Fibroblast of lung (primary cell): ENCODE measurements around the gene RACGAP1. TPM values are rescaled to one million over a fixed set of nuclear protein-coding genes. Genes with fewer than 3 reads are reported as not detected.
"Not testable (repeated sequence)": the region's sequence is repeated elsewhere in the genome, so short reads cannot be mapped to it uniquely, and the experiment has no call there.

Source experiments
- DNase-seq, 2 donors: peaks; one replicate each; pipeline versions ENCODE4 v3.0.0 to v3.0.0-alpha.2; 2010; ENCODE audit warnings: low read depth in 2 of 2
- H2AFZ ChIP-seq: 2 replicates; pipeline ENCODE4 v1.5.1; 2012; ENCODE audit warnings: low read length, control low read depth, inconsistent platforms
- H3K27ac ChIP-seq: 2 replicates; pipeline ENCODE4 v1.5.1; 2011; ENCODE audit warnings: low read length, control low read depth; ENCODE audit not compliant: insufficient read depth
- H3K27me3 ChIP-seq: 2 replicates; pipeline ENCODE4 v1.5.1; 2011; ENCODE audit warnings: mild to moderate bottlenecking, low read length; ENCODE audit not compliant: control insufficient read depth, insufficient read depth
- H3K36me3 ChIP-seq: 2 replicates; pipeline ENCODE4 v1.5.1; 2011; ENCODE audit warnings: low read length; ENCODE audit not compliant: control insufficient read depth, insufficient read depth
- H3K4me1 ChIP-seq: 2 replicates; pipeline ENCODE4 v1.5.1; 2011; ENCODE audit warnings: low read length; ENCODE audit not compliant: control insufficient read depth, insufficient read depth; ENCODE audit errors: extremely low read depth
- H3K4me2 ChIP-seq: 2 replicates; pipeline ENCODE4 v1.5.1; 2011; ENCODE audit warnings: low read length, control low read depth; ENCODE audit not compliant: insufficient read depth; ENCODE audit errors: extremely low read depth
- H3K4me3 ChIP-seq, 4 experiments: fragments of 200-600 bp in 1 of 4; sonication (generic) in 1 of 4; replicated peaks in 1 of 4; 2 replicates each; pipeline ENCODE4 v1.5.1; 2011 to 2016; ENCODE audit warnings: low read length in 4 of 4, low read depth in 3 of 4, mild to moderate bottlenecking in 3 of 4, control low read depth in 2 of 4, inconsistent platforms in 1 of 4, mixed read lengths in 1 of 4; ENCODE audit not compliant: insufficient read depth in 1 of 4; ENCODE audit errors: control extremely low read depth in 1 of 4
- H3K79me2 ChIP-seq: 2 replicates; pipeline ENCODE4 v1.5.1; 2012; ENCODE audit warnings: mild to moderate bottlenecking, low read length, inconsistent platforms; ENCODE audit not compliant: control insufficient read depth, insufficient read depth
- H3K9ac ChIP-seq: 2 replicates; pipeline ENCODE4 v1.5.1; 2011; ENCODE audit warnings: mild to moderate bottlenecking, low read length, control low read depth; ENCODE audit not compliant: insufficient read depth
- H3K9me3 ChIP-seq: 2 replicates; pipeline ENCODE4 v1.5.1; 2012; ENCODE audit warnings: low read depth, low read length; ENCODE audit not compliant: control insufficient read depth, insufficient read depth
- H4K20me1 ChIP-seq: 2 replicates; pipeline ENCODE4 v1.5.1; 2011; ENCODE audit warnings: low read length; ENCODE audit not compliant: control insufficient read depth, insufficient read depth; ENCODE audit errors: extremely low read depth
- EZH2 ChIP-seq: IDR thresholded peaks from 2 replicates; pipeline ENCODE4 v1.5.1; 2012; ENCODE audit warnings: low read length, control low read depth, mild to moderate bottlenecking; ENCODE audit errors: missing control alignments
- polyA plus RNA-seq, 2 donors: library from polyadenylated mRNA; depleted of rRNA in 1 of 2; stranded (reverse) in 1 of 2; unstranded in 1 of 2; fragments of >200 nt; gene quantifications; 2 replicates each; pipeline ENCODE4 v1.2.1, GENCODE V29; 2011 to 2012; ENCODE audit warnings: missing spikeins in 1 of 2
- total RNA-seq: library from RNA; depleted of rRNA; stranded (reverse); fragments of >200 nt; gene quantifications from 2 replicates; pipeline ENCODE4 v1.2.1, GENCODE V29; 2014
- TF ChIP-seq, protein P1 (sequence below), 2 donors: IDR thresholded peaks in 1 of 2; conservative IDR thresholded peaks in 1 of 2; 1 replicate in 1 of 2; 2 replicates in 1 of 2; pipeline ENCODE4 v1.5.1; 2011 to 2012; ENCODE audit warnings: low read length in 2 of 2, control low read depth in 1 of 2, inconsistent platforms in 1 of 2, low read depth in 1 of 2, mild to moderate bottlenecking in 1 of 2

Gene RACGAP1
- total and polyA plus RNA-seq, 2 donors (not counting 1 experiment from before 2014, with no cell fraction given): 22.9 to 38.1 TPM

DNA sequence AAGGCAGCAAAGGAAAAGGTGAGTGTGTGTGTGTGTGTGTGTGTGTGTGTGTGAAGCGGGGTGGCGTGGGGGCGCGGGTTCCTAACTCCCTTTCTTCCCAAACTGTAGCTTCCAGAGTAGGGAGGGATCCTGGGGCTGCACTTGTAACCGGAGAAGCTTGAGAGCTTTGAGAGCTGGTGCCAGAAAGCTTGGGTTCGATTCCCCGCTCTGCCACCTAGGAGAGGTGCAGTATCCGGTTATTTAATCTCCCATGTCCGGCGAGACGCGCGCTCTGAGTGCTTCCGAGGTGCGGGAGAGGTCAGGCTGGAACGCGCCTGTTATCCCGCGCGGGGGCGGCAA lies 7.2 kb upstream of the RACGAP1 start:
- H2AFZ ChIP-seq: no peak overlapping the region
- H3K36me3 ChIP-seq: no peaks in the 10 kb centered on the region
- H3K9ac ChIP-seq: no peak overlapping the region
- no peaks in the 10 kb centered on the region for H3K9me3 ChIP-seq
- H3K79me2 ChIP-seq: no peaks in the 10 kb centered on the region
- H3K27ac ChIP-seq: no peak overlapping the region
- H3K27me3 ChIP-seq: peaks cover 7% of the 10 kb centered on the region
- H3K4me1 ChIP-seq: no peaks in the 10 kb centered on the region
- H3K4me2 ChIP-seq: peak overlapping the region; percentile 59
- no peak for DNase-seq
- TF ChIP-seq, protein P1, sequence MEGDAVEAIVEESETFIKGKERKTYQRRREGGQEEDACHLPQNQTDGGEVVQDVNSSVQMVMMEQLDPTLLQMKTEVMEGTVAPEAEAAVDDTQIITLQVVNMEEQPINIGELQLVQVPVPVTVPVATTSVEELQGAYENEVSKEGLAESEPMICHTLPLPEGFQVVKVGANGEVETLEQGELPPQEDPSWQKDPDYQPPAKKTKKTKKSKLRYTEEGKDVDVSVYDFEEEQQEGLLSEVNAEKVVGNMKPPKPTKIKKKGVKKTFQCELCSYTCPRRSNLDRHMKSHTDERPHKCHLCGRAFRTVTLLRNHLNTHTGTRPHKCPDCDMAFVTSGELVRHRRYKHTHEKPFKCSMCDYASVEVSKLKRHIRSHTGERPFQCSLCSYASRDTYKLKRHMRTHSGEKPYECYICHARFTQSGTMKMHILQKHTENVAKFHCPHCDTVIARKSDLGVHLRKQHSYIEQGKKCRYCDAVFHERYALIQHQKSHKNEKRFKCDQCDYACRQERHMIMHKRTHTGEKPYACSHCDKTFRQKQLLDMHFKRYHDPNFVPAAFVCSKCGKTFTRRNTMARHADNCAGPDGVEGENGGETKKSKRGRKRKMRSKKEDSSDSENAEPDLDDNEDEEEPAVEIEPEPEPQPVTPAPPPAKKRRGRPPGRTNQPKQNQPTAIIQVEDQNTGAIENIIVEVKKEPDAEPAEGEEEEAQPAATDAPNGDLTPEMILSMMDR (conservative IDR thresholded peaks at IDR 0.05 in 1 of 2, IDR thresholded peaks at IDR 0.05 in 1 of 2; ENCODE audit: low read depth in 1 of 2, low read length in 2 of 2): no peak
- TF ChIP-seq EZH2: no peak
- H4K20me1 ChIP-seq: no peaks in the 10 kb centered on the region
- no peak overlapping the region for H3K4me3 ChIP-seq

DNA sequence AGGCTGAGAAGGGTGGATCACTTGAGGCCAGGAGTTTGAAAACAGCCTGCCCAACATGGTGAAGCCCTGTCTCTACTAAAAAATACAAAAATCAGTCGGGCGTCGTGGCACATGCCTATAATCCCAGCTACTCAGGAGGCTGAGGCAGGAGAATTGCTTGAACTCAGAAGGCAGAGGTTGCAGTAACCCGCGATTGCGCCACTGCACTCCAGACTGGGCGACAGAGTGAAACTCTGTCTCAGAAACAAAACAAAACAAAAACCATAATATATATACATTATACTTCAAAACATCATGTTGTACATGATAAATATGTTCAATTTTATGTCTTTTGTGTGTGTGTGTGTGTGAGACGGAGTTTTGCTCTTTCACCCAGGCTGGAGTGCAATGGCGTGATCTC lies 5.2 kb upstream of the RACGAP1 start:
- not testable (repeated sequence) for DNase-seq, H3K27me3 ChIP-seq, H3K4me2 ChIP-seq, H3K9ac ChIP-seq, H3K9me3 ChIP-seq, H3K36me3 ChIP-seq, H3K4me1 ChIP-seq, H2AFZ ChIP-seq, H4K20me1 ChIP-seq, H3K79me2 ChIP-seq, H3K4me3 ChIP-seq, H3K27ac ChIP-seq

DNA sequence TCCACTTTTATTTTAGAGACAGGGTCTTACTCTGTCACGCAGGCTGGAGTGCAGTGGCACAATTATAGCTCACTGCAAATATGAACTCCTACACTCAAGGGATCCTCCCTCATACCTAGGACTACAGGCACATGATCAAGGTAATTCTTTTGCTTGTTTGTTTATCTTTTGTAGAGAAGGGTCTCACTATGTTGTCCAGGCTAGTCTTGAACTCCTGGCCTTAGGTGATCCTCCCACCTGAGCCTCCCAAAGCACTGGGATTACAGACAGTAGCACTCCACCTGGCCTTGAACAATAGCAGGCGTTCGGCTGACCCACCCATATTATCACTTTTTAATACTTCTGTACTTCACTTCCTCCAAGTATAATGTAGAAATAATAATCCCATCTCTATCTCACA lies 1.4 kb upstream of the RACGAP1 start:
- DNase-seq: no peak
- Histone ChIP-seq H3K79me2 (peaks cover 36% of the 10 kb centered on the region), H3K4me2 (no peak overlapping the region), H4K20me1 (no peaks in the 10 kb centered on the region), H3K27me3 (no peaks in the 10 kb centered on the region), H3K4me3 (no peak overlapping the region), H3K36me3 (no peaks in the 10 kb centered on the region), H3K27ac (no peak overlapping the region), H3K4me1 (no peaks in the 10 kb centered on the region), H3K9ac (no peak overlapping the region), H3K9me3 (no peaks in the 10 kb centered on the region), H2AFZ (no peak overlapping the region)
- TF ChIP-seq EZH2: no peak
- TF ChIP-seq, protein P1 (conservative IDR thresholded peaks at IDR 0.05 in 1 of 2, IDR thresholded peaks at IDR 0.05 in 1 of 2; ENCODE audit: low read depth in 1 of 2, low read length in 2 of 2): no peak
